Small intestine (tissue), 7 donors: ENCODE data around the gene TNIK. TPM values are rescaled to one million over a fixed set of nuclear protein-coding genes. Genes with fewer than 3 reads are reported as not detected.
A peak's percentile ranks its signal among the peaks of the same experiment; 100 is the strongest.

Experiments
- DNase-seq, 2 donors: peaks; one replicate each; pipeline versions ENCODE4 v3.0.0 to v3.0.0-alpha.2; 2013
- FAIRE-seq: peaks from 2 replicates; lab custom pipeline; 2012; peaks lifted over from hg19 to GRCh38; lab: Jason Lieb, UNC
- H3K27ac ChIP-seq, 3 donors: one replicate each; pipeline ENCODE4 v1.5.1; 2013; ENCODE audit warnings: low read length in 2 of 3, mild to moderate bottlenecking in 2 of 3, control low read depth in 1 of 3, inconsistent platforms in 1 of 3, low read depth in 1 of 3, moderate library complexity in 1 of 3
- H3K27me3 ChIP-seq, 3 donors: one replicate each; pipeline ENCODE4 v1.6.1; 2013; ENCODE audit warnings: low read length in 3 of 3, inconsistent platforms in 1 of 3; ENCODE audit not compliant: control insufficient read depth in 3 of 3, insufficient read depth in 3 of 3
- H3K36me3 ChIP-seq, 3 donors: one replicate each; pipeline ENCODE4 v1.6.1; 2013; ENCODE audit warnings: low read length in 3 of 3, inconsistent platforms in 1 of 3, low read depth in 1 of 3, mild to moderate bottlenecking in 1 of 3, moderate library complexity in 1 of 3; ENCODE audit not compliant: control insufficient read depth in 3 of 3, insufficient read depth in 2 of 3
- H3K4me1 ChIP-seq, 3 donors: one replicate each; pipeline ENCODE4 v1.6.1; 2013; ENCODE audit warnings: low read length in 2 of 3, inconsistent platforms in 1 of 3, low read depth in 1 of 3, mild to moderate bottlenecking in 1 of 3, moderate library complexity in 1 of 3; ENCODE audit not compliant: control insufficient read depth in 3 of 3, insufficient read depth in 2 of 3
- H3K4me3 ChIP-seq, 3 donors: one replicate each; pipeline ENCODE4 v1.5.1; 2013; ENCODE audit warnings: low read length in 3 of 3, control low read depth in 1 of 3, inconsistent platforms in 1 of 3, low read depth in 1 of 3, mild to moderate bottlenecking in 1 of 3, moderate library complexity in 1 of 3
- H3K9me3 ChIP-seq, 2 donors: one replicate each; pipeline ENCODE4 v1.6.1; 2013; ENCODE audit warnings: low read depth in 1 of 2, low read length in 1 of 2; ENCODE audit not compliant: control insufficient read depth in 2 of 2, insufficient read depth in 1 of 2
- WGBS, 3 donors: extraction: QIAGEN DNeasy Blood & Tissue Kit; methylation state at CpG; one replicate each; pipeline ENCODE4 v1.1.7; 2013; 5-methylcytosine and 5-hydroxymethylcytosine counted together
- polyA plus RNA-seq, 4 donors: library from polyadenylated mRNA; stranded (reverse) in 3 of 4; unstranded in 1 of 4; fragments of 200-250 nt in 3 of 4; fragments of 120-200 nt in 1 of 4; gene quantifications; one replicate each; pipeline versions ENCODE4 v1.2.1 to v1.2.3, GENCODE V29; 2013
- donor health status: healthy with polysubstance abuse.
- donor health status: control.
- donor health status: control.
- donor health status: Bipolar disorder and iron deficiency.
- donor health status: healthy.

Gene TNIK
- polyA plus RNA-seq, 4 donors, result 14.9 to 38.7 (median 27.5) TPM

GRCh38 chr3:171401432-171401831 lies 58.8 kb downstream of the TNIK start:
- Histone ChIP-seq H3K4me1 (peaks cover 0 to 16% (median 0%) of the 10 kb centered on the region in 3 donors), H3K4me3 (no peak overlapping the region), H3K27me3 (no peaks in the 10 kb centered on the region), H3K36me3 (peaks cover 0 to 2% (median 0%) of the 10 kb centered on the region in 3 donors), H3K27ac (no peak overlapping the region), H3K9me3 (no peaks in the 10 kb centered on the region)
- DNase-seq (no peak), FAIRE-seq (no peak)
- WGBS, 3 donors, result 72 to 100% (median 83%) methylated on average over 1 of the region's 1 CpG

GRCh38 chr3:171399842-171400241 lies 60.4 kb downstream of the TNIK start:
- Histone ChIP-seq H3K27me3 (no peaks in the 10 kb centered on the region), H3K4me1 (peaks cover 0 to 9% (median 0%) of the 10 kb centered on the region in 3 donors), H3K4me3 (no peak overlapping the region), H3K36me3 (peaks cover 0 to 2% (median 0%) of the 10 kb centered on the region in 3 donors), H3K27ac (no peak overlapping the region), H3K9me3 (no peaks in the 10 kb centered on the region)
- DNase-seq (no peak), FAIRE-seq (no peak)
- 84 to 96% (median 89%) methylated on average over 2 of the region's 2 CpGs for WGBS, 3 donors

GRCh38 chr3:171398343-171398742 lies 61.9 kb downstream of the TNIK start:
- no peak for DNase-seq
- 95 to 100% (median 96%) methylated on average over 2 of the region's 2 CpGs for WGBS, 3 donors
- Histone ChIP-seq H3K9me3 (no peaks in the 10 kb centered on the region), H3K36me3 (peaks cover 0 to 2% (median 0%) of the 10 kb centered on the region in 3 donors), H3K27me3 (no peaks in the 10 kb centered on the region), H3K4me1 (peaks cover 0 to 2% (median 0%) of the 10 kb centered on the region in 3 donors), H3K27ac (no peak overlapping the region), H3K4me3 (no peak overlapping the region)
- no peak for FAIRE-seq

- no peaks in the 10 kb centered on the region for H3K36me3 ChIP-seq
- WGBS, 3 donors, result 89 to 92% (median 91%) methylated on average over 3 of the region's 3 CpGs
- no peaks in the 10 kb centered on the region for H3K9me3 ChIP-seq
- peaks cover 0 to 3% (median 0%) of the 10 kb centered on the region in 3 donors for H3K4me1 ChIP-seq
- no peak overlapping the region for H3K4me3 ChIP-seq
- no peak overlapping the region for H3K27ac ChIP-seq
- FAIRE-seq (no peak), DNase-seq (no peak)
- no peaks in the 10 kb centered on the region for H3K27me3 ChIP-seq
These were observed 63.1 kb downstream of the TNIK start for GRCh38 chr3:171397089-171397488.

GRCh38 chr3:171396048-171396447 lies 64.2 kb downstream of the TNIK start:
- no peak overlapping the region for H3K27ac ChIP-seq
- H3K9me3 ChIP-seq, result no peaks in the 10 kb centered on the region
- FAIRE-seq (no peak), DNase-seq (no peak)
- H3K27me3 ChIP-seq, result no peaks in the 10 kb centered on the region
- H3K4me3 ChIP-seq, result no peak overlapping the region
- peaks cover 0 to 3% (median 0%) of the 10 kb centered on the region in 3 donors for H3K4me1 ChIP-seq
- WGBS, 3 donors, result 76 to 78% (median 78%) methylated on average over 3 of the region's 3 CpGs
- H3K36me3 ChIP-seq, result no peaks in the 10 kb centered on the region

GRCh38 chr3:171393032-171393744 lies 67.0 kb downstream of the TNIK start:
- H3K9me3 ChIP-seq, result no peaks in the 10 kb centered on the region
- no peaks in the 10 kb centered on the region for H3K36me3 ChIP-seq
- DNase-seq (peak in 1 of 2 donors; percentile 12), FAIRE-seq (no peak)
- peaks cover 0 to 3% (median 2%) of the 10 kb centered on the region in 3 donors for H3K4me1 ChIP-seq
- peak overlapping the region in 1 of 3 donors; percentile 17 for H3K27ac ChIP-seq
- 44 to 61% (median 50%) methylated on average over 7 of the region's 7 CpGs for WGBS, 3 donors
- H3K27me3 ChIP-seq, result no peaks in the 10 kb centered on the region
- no peak overlapping the region for H3K4me3 ChIP-seq

GRCh38 chr3:171391432-171391831 lies 68.8 kb downstream of the TNIK start:
- FAIRE-seq, result no peak
- H3K36me3 ChIP-seq, result no peaks in the 10 kb centered on the region
- H3K4me3 ChIP-seq, result no peak overlapping the region
- H3K27me3 ChIP-seq, result no peaks in the 10 kb centered on the region
- H3K9me3 ChIP-seq, result no peaks in the 10 kb centered on the region
- no peak for DNase-seq
- H3K27ac ChIP-seq, result no peak overlapping the region
- peaks cover 0 to 7% (median 5%) of the 10 kb centered on the region in 3 donors for H3K4me1 ChIP-seq

GRCh38 chr3:171390051-171390941 lies 69.9 kb downstream of the TNIK start:
- Histone ChIP-seq H3K27me3 (no peaks in the 10 kb centered on the region), H3K4me1 (peaks cover 0 to 7% (median 5%) of the 10 kb centered on the region in 3 donors), H3K36me3 (no peaks in the 10 kb centered on the region), H3K4me3 (no peak overlapping the region), H3K9me3 (no peaks in the 10 kb centered on the region), H3K27ac (no peak overlapping the region)
- DNase-seq (peak in 1 of 2 donors; percentile 52), FAIRE-seq (no peak)
- WGBS, 3 donors, result 93 to 95% (median 94%) methylated on average over 9 of the region's 9 CpGs
